Mononuclear cell (primary cell): ENCODE results near the gene RAD51B. TPM values are rescaled to one million over a fixed set of nuclear protein-coding genes. Genes with fewer than 3 reads are reported as not detected.

ENCODE experiments used
- H3K27me3 ChIP-seq: 2 replicates; pipeline ENCODE4 v1.6.0; 2011; ENCODE audit warnings: low read length, control low read depth; ENCODE audit not compliant: insufficient read depth
- H3K4me1 ChIP-seq: 2 replicates; pipeline ENCODE4 v1.5.1; 2011; ENCODE audit warnings: mild to moderate bottlenecking, low read length, control low read depth; ENCODE audit not compliant: insufficient read depth
- H3K4me3 ChIP-seq: 2 replicates; pipeline ENCODE4 v1.5.1; 2011; ENCODE audit warnings: mild to moderate bottlenecking, low read length, moderate library complexity
- H3K9me3 ChIP-seq: 2 replicates; pipeline ENCODE4 v1.5.1; 2011; ENCODE audit warnings: low read depth, mild to moderate bottlenecking, control low read depth, low read length
- total RNA-seq: library from RNA; depleted of rRNA; stranded (reverse); fragments of >200 nt; gene quantifications from one replicate; pipeline ENCODE4 v1.2.3, GENCODE V29; 2012

Gene RAD51B
- total RNA-seq, 1 donor: 21.4 TPM

DNA sequence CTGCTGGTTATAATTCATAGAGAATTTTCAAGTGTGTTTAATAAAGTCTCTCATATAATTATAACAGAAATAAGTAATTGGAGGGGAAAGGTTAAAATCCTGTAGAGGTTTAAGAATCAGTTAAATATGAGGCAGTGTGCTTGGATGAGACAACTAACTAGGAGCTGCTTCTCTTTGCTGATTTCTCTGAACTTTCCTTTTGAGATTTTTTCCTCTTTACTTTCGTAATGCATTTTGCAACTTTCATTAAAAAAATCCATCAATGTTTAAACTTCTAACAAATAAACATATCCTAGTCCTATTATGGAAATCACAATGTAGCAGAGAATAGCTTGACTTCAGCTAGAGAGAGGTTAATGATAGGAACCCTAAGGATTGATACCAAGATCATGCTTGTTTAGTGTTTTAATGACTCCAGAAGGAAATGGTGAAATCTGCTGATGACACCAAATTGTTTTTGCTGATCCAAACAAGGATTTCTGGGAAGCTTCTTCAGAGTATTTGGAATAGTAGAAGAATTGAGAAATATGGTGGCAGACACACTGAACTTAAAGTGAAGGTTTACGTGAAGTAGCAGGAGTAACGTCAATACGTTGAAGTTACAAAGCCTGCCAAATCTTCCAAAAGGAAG lies 122.6 kb downstream of the RAD51B start:
- H3K9me3 ChIP-seq: no peaks in the 10 kb centered on the region
- H3K27me3 ChIP-seq: no peaks in the 10 kb centered on the region
- H3K4me3 ChIP-seq: no peak overlapping the region
- H3K4me1 ChIP-seq: no peaks in the 10 kb centered on the region

- Histone ChIP-seq H3K9me3 (no peaks in the 10 kb centered on the region), H3K4me3 (no peak overlapping the region), H3K27me3 (no peaks in the 10 kb centered on the region), H3K4me1 (no peaks in the 10 kb centered on the region)
These were observed 124.4 kb downstream of the RAD51B start for GRCh38 chr14:67943947-67944346.

DNA sequence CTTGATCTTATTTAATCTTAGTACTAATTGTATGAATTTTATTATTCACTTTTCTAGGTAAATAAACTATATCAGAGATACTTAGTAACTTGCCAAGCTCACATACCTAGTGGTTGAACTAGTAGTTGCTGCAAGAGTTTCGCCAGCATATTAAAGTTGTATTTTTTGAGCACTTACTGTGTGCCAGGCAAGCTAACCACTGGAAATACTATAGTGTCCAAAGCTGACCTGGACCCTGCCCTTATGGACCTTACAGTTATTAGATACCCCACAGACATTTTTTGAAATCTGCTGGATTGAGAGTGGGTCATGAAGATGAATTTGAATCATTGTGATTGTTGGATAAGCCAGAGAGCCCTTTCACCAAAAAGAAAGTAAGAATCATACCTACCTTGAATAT lies 125.0 kb downstream of the RAD51B start:
- no peaks in the 10 kb centered on the region for H3K27me3 ChIP-seq
- no peak overlapping the region for H3K4me3 ChIP-seq
- H3K9me3 ChIP-seq: no peaks in the 10 kb centered on the region
- H3K4me1 ChIP-seq: no peaks in the 10 kb centered on the region

- Histone ChIP-seq H3K4me1 (no peaks in the 10 kb centered on the region), H3K27me3 (no peaks in the 10 kb centered on the region), H3K4me3 (no peak overlapping the region), H3K9me3 (no peaks in the 10 kb centered on the region)
These were observed 130.2 kb downstream of the RAD51B start for GRCh38 chr14:67949771-67950170.

GRCh38 chr14:67950386-67950785 lies 130.8 kb downstream of the RAD51B start:
- Histone ChIP-seq H3K4me1 (no peaks in the 10 kb centered on the region), H3K4me3 (no peak overlapping the region), H3K27me3 (no peaks in the 10 kb centered on the region), H3K9me3 (no peaks in the 10 kb centered on the region)

GRCh38 chr14:67951529-67952135 lies 132.1 kb downstream of the RAD51B start:
- H3K9me3 ChIP-seq: no peaks in the 10 kb centered on the region
- H3K27me3 ChIP-seq: no peaks in the 10 kb centered on the region
- no peak overlapping the region for H3K4me3 ChIP-seq
- no peaks in the 10 kb centered on the region for H3K4me1 ChIP-seq

DNA sequence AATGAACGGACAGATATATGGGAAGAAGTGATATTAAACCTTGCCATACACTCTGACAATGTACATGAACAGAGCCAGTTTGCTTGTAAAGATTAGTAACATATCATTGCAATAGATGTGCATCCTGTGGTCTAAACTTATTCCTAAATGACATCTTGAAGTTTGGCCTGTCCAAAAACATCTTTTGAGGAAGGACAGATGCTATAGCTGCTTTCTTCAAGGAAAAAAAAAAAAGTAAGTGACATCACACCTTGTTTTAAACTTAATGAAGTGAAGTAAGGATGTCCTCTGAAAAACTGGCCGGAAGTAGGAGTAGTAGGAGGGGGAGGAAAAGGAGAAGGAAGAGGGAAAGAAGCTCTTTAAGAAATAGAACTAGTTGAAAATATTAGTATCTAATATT lies 132.8 kb downstream of the RAD51B start:
- Histone ChIP-seq H3K4me1 (no peaks in the 10 kb centered on the region), H3K9me3 (no peaks in the 10 kb centered on the region), H3K27me3 (no peaks in the 10 kb centered on the region), H3K4me3 (no peak overlapping the region)

- no peaks in the 10 kb centered on the region for H3K27me3 ChIP-seq
- no peak overlapping the region for H3K4me3 ChIP-seq
- no peaks in the 10 kb centered on the region for H3K9me3 ChIP-seq
- H3K4me1 ChIP-seq: no peaks in the 10 kb centered on the region
These were observed 133.2 kb downstream of the RAD51B start for GRCh38 chr14:67952786-67953185.

DNA sequence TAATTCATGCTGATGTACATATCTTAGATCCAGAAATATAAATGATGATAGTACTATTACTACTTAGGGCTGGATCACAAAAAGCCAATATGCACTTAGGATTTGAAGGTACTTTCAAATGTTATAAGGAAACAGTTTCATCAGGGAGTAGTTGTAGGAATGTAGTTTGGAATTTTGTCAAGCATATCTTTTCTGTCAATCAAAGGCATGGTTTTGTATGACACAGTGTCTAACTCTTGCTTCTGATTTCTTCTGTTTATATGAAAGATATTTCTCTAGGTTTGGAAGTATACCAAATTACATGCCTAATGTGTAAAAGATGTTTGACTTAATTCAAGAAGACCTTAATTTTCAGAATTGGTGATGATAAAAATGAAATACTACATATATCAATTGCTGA lies 135.7 kb downstream of the RAD51B start:
- Histone ChIP-seq H3K9me3 (no peaks in the 10 kb centered on the region), H3K4me1 (no peaks in the 10 kb centered on the region), H3K27me3 (no peaks in the 10 kb centered on the region), H3K4me3 (no peak overlapping the region)

DNA sequence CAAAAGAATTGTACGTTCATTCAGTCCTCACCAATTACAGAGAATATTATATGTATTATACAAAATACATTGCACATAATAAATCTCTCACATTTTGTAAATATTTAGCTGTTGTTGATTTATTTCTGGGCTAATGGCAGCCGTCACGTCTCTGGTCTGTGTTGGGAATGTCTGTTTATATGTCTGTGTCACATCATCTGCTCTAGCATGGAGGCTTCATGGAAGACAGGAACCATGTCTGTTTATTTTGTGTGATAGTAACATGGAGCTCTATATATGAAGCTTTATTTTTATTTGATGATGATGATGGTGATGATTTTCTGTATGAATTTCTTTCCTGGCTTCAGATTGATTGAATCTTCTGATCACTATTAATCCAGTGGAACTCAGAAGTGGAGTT lies 138.4 kb downstream of the RAD51B start:
- H3K4me1 ChIP-seq: no peaks in the 10 kb centered on the region
- no peaks in the 10 kb centered on the region for H3K9me3 ChIP-seq
- H3K4me3 ChIP-seq: no peak overlapping the region
- no peaks in the 10 kb centered on the region for H3K27me3 ChIP-seq

DNA sequence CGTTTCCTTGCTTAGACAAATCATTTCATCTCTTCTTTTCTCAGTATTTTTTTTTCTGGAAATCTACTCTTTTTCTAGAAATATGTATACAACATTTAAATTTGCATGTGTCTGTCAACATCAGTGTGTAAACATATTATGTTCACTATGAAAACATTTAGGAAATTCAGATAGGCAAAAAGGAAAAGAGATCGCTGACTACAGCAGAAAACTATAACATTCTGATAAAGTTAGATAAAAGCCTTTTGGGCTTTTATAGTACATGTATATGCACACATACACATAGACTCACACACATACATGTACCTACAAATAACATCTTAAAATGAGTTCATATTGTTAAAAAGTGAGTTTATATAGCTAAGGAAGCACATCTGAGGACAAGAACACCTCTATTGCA lies 142.1 kb downstream of the RAD51B start:
- H3K9me3 ChIP-seq: no peaks in the 10 kb centered on the region
- H3K4me1 ChIP-seq: peaks cover 25% of the 10 kb centered on the region
- H3K27me3 ChIP-seq: no peaks in the 10 kb centered on the region
- no peak overlapping the region for H3K4me3 ChIP-seq

DNA sequence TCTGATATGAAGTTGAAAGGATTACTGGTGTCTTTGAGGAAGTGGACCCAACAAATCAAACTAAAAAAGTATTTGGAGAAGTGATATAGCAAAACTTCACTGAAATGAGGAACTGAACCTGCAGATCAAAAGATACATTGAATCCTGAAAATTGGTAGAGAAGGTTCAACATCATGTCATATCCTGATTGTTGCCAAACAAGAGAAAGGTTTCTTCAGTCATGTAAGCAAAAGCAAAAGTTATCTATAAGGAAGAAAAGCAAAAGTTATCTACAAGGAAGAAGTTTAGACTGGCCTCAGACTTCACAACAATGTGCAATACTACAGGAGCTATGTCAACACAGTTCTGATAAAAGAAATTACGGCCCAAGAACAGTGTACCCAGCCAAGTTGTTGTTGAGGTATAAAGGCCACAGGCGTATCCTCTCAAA lies 142.7 kb downstream of the RAD51B start:
- H3K27me3 ChIP-seq: no peaks in the 10 kb centered on the region
- H3K4me3 ChIP-seq: no peak overlapping the region
- H3K4me1 ChIP-seq: peaks cover 27% of the 10 kb centered on the region

GRCh38 chr14:67963545-67963944 lies 144.0 kb downstream of the RAD51B start:
- peaks cover 27% of the 10 kb centered on the region for H3K4me1 ChIP-seq
- H3K9me3 ChIP-seq: no peaks in the 10 kb centered on the region
- no peak overlapping the region for H3K4me3 ChIP-seq
- H3K27me3 ChIP-seq: no peaks in the 10 kb centered on the region

More for the DNA sequence above, 142.7 kb downstream of the RAD51B start:
- H3K9me3 ChIP-seq: no peaks in the 10 kb centered on the region

- H3K9me3 ChIP-seq: no peaks in the 10 kb centered on the region
- H3K4me1 ChIP-seq: peaks cover 27% of the 10 kb centered on the region
- H3K4me3 ChIP-seq: no peak overlapping the region
- H3K27me3 ChIP-seq: no peaks in the 10 kb centered on the region
These were observed 144.6 kb downstream of the RAD51B start for GRCh38 chr14:67963960-67964812.

- Histone ChIP-seq H3K27me3 (no peaks in the 10 kb centered on the region), H3K4me3 (no peak overlapping the region), H3K4me1 (peaks cover 27% of the 10 kb centered on the region), H3K9me3 (no peaks in the 10 kb centered on the region)
These were observed 146.1 kb downstream of the RAD51B start for GRCh38 chr14:67965696-67966095.
